SK-N-MC (cell line): ENCODE data around the gene FTL.

ENCODE experiments used
- EZH2 ChIP-seq: fragments of 200-600 bp; sonication (generic); IDR thresholded peaks from one replicate; pipeline ENCODE4 v1.6.1; 2017; ENCODE audit warnings: antibody characterized with exemption
- FOXP2 ChIP-seq: optimal IDR thresholded peaks from 2 replicates; pipeline ENCODE3; 2011; ENCODE audit warnings: mild to moderate bottlenecking, moderate library complexity; ENCODE audit not compliant: insufficient read depth; ENCODE audit errors: extremely low read length, control extremely low read depth
- POLR2AphosphoS5 ChIP-seq: IDR thresholded peaks from 2 replicates; pipeline ENCODE4 v1.6.1; 2012; ENCODE audit warnings: mild to moderate bottlenecking, low read depth, low read length, borderline replicate concordance

- TF ChIP-seq EZH2 (no peak), POLR2AphosphoS5 (no peak), FOXP2 (peak; percentile 8)
Observed at GRCh38 chr19:48994035-48994386, 28.9 kb downstream of the FTL start.
